Upper lobe of left lung (tissue), 6 donors: Measurements from ENCODE around the gene STK17B. TPM values are rescaled to one million over a fixed set of nuclear protein-coding genes. Genes with fewer than 3 reads are reported as not detected.

Experiments used
- ATAC-seq, 2 donors: fragments of 200-7000 bp; cut with Tn5 transposase; one replicate each; pipeline ENCODE4 v1.9.1; 2022; ENCODE audit warnings: mild to moderate bottlenecking in 2 of 2, moderate library complexity in 2 of 2; ENCODE audit not compliant: low FRiP score in 2 of 2
- DNase-seq, 2 donors: peaks; one replicate each; pipeline ENCODE4 v3.0.0-alpha.2; 2019 to 2020
- H3K27ac ChIP-seq, 4 donors: fragments of 200-600 bp; sonication (generic); one replicate each; pipeline ENCODE4 v1.5.1; 2016 to 2019
- H3K27me3 ChIP-seq, 4 donors: fragments of 200-600 bp; sonication (generic); one replicate each; pipeline ENCODE4 v1.5.1; 2017 to 2019
- H3K36me3 ChIP-seq, 4 donors: fragments of 200-600 bp; sonication (generic); one replicate each; pipeline ENCODE4 v1.5.1; 2016 to 2019
- H3K4me1 ChIP-seq, 4 donors: fragments of 200-600 bp; sonication (generic); one replicate each; pipeline ENCODE4 v1.5.1; 2018 to 2019
- H3K4me3 ChIP-seq, 4 donors: fragments of 200-600 bp; sonication (generic); one replicate each; pipeline ENCODE4 v1.5.1; 2017 to 2019; ENCODE audit warnings: mild to moderate bottlenecking in 2 of 4, moderate library complexity in 1 of 4
- H3K9me3 ChIP-seq, 4 donors: fragments of 200-600 bp; sonication (generic); one replicate each; pipeline ENCODE4 v1.5.1; 2018 to 2019
- EP300 ChIP-seq, 4 donors: sonication (generic); formaldehyde crosslinking; IDR thresholded peaks; one replicate each; pipeline ENCODE4 v1.5.1; 2017; ENCODE audit warnings: antibody characterized with exemption in 4 of 4, control low read depth in 2 of 4
- POLR2A ChIP-seq, 4 donors: fragments of 450-650 bp; IDR thresholded peaks; one replicate each; pipeline ENCODE4 v1.5.1; 2016 to 2017; ENCODE audit warnings: antibody characterized with exemption in 4 of 4, mild to moderate bottlenecking in 2 of 4
- POLR2AphosphoS5 ChIP-seq, 2 donors: sonication (generic); formaldehyde crosslinking; IDR thresholded peaks; one replicate each; pipeline ENCODE4 v1.5.1; 2017; ENCODE audit warnings: antibody characterized with exemption in 2 of 2
- WGBS, 2 donors: methylation state at CpG; one replicate each; pipeline ENCODE4 v1.1.5; 2017 to 2018; 5-methylcytosine and 5-hydroxymethylcytosine counted together
- total RNA-seq, 6 donors: library from RNA; depleted of rRNA in 4 of 6; stranded (reverse); fragments of >200 nt in 4 of 6; gene quantifications; one replicate each; pipeline versions ENCODE4 v1.1.0 to v1.2.1, GENCODE V29; 2016 to 2021
- TF ChIP-seq, protein P1 (sequence below), 6 experiments: fragments of 450-650 bp in 4 of 6; fragments of 200-600 bp in 2 of 6; sonication (generic) in 2 of 6; IDR thresholded peaks; one replicate each; pipeline ENCODE4 v1.5.1; 2016 to 2019; ENCODE audit warnings: antibody characterized with exemption in 6 of 6
- donor health status: DM: no; HTN: no; CAD: no; lungs with moderate emphysema.
- donor health status: DM: no; HTN: yes; CAD: no; lungs with severe emphysema.

STK17B gene
- total RNA-seq, 6 donors from 2014 or later = 19.3 to 120 (median 53.4) TPM

DNA sequence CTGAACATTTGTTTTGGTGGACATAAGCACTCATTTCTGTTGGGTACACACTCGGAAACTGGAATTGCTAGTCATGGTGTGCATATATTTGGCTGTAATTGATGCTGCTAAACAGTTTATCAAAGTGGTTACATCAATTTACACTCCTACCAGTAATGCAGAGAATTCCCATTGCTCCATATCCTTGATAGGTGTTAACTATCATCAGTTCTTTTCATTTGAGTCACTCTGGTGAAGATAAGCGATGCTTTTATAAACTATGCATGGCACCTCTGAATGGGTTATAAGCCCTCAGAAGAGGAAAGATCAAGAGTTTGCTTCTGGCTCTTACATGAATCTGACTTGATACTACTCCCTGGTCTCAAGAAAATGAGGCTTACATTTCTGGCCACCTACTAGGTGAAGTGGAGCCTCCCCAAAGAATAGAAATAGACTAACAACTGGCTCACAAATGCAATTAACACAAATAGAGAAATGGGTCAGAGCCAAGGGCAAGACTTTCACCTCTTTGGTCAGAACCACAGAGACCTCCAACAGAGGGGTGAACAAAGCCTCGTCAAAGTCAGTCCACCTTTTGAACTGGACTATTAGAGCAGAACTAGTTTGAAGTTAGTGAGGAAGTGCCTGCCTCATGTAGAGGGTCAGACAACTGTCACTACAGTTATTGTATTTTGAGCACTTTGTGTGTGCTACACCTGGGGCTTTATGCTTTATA is 15.0 kb upstream of the STK17B start:
- Histone ChIP-seq H3K36me3 (no peaks in the 10 kb centered on the region), H3K4me1 (peaks cover 0 to 7% (median 3%) of the 10 kb centered on the region in 4 donors), H3K9me3 (no peaks in the 10 kb centered on the region), H3K4me3 (no peak overlapping the region), H3K27me3 (no peaks in the 10 kb centered on the region), H3K27ac (no peak overlapping the region)
- DNase-seq (no peak), ATAC-seq (no peak)
- TF ChIP-seq, protein P1, sequence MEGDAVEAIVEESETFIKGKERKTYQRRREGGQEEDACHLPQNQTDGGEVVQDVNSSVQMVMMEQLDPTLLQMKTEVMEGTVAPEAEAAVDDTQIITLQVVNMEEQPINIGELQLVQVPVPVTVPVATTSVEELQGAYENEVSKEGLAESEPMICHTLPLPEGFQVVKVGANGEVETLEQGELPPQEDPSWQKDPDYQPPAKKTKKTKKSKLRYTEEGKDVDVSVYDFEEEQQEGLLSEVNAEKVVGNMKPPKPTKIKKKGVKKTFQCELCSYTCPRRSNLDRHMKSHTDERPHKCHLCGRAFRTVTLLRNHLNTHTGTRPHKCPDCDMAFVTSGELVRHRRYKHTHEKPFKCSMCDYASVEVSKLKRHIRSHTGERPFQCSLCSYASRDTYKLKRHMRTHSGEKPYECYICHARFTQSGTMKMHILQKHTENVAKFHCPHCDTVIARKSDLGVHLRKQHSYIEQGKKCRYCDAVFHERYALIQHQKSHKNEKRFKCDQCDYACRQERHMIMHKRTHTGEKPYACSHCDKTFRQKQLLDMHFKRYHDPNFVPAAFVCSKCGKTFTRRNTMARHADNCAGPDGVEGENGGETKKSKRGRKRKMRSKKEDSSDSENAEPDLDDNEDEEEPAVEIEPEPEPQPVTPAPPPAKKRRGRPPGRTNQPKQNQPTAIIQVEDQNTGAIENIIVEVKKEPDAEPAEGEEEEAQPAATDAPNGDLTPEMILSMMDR (IDR thresholded peaks at IDR 0.05) = no peak
- TF ChIP-seq EP300 (IDR thresholded peaks at IDR 0.05) (no peak), POLR2A (IDR thresholded peaks at IDR 0.05) (no peak), POLR2AphosphoS5 (IDR thresholded peaks at IDR 0.05) (no peak)
- 85 to 92% methylated on average over 3 of the region's 3 CpGs for WGBS, 2 donors

DNA sequence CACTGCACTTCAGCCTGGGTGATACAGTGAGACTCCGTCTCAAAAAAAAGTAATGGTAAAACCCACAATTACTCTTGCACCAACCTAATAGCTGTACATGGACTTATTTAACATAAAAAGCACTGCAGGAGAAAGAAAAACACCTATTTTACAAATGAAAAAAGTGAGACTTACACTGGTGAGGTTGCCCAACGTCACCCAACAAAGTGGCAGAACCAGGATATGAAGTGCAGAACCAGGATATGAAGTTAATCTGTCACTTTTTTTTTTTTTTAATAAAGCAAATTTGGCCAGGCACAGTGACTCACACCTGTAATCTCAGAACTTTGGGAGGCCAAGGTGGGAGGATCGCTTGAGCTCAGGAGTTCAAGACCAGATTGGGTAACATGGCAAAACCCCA is 13.5 kb upstream of the STK17B start:
- Histone ChIP-seq H3K4me1 (peaks cover 0 to 7% (median 3%) of the 10 kb centered on the region in 4 donors), H3K36me3 (no peaks in the 10 kb centered on the region), H3K9me3 (no peaks in the 10 kb centered on the region), H3K27me3 (no peaks in the 10 kb centered on the region), H3K27ac (no peak overlapping the region), H3K4me3 (no peak overlapping the region)
- ATAC-seq = no peak
- WGBS, 2 donors = 87 to 96% methylated on average over 3 of the region's 3 CpGs
- DNase-seq = no peak
- TF ChIP-seq, protein P1 (IDR thresholded peaks at IDR 0.05) = no peak
- no peak for TF ChIP-seq POLR2A (IDR thresholded peaks at IDR 0.05)
- no peak for TF ChIP-seq EP300 (IDR thresholded peaks at IDR 0.05)
- TF ChIP-seq POLR2AphosphoS5 (IDR thresholded peaks at IDR 0.05) = no peak

DNA sequence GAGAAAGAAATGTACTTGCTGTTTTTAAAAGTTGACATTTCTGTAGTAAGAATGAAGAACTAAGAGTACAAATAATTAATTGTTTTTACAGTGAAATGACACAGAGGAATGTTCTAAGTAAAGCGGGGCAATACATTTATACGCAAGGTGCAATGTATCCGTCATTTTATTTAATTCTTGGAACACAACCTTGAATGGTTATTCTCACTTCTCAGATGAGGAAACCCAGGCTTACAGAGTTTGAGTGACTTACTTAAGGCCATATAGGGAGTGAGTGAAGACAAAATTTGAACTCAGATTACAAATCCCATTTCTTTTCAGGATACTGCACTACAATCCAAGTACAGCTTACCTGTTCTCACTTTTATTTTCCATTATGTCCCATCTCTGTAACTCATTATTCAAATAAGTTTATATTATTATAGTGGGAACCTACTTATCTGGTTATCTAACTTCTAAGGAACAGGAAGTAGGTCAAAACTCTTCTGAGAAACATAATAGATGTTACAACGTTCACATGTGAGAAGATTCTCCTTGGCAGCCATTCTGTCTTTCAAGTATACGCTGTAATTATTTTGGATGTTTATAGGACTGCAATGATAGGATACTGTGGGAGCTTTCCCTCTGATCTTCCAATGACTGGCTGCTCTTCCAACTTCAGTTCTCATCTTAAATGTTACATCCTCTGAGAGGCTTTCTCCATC is 12.3 kb upstream of the STK17B start:
- WGBS, 2 donors = 67 to 70% methylated on average over 5 of the region's 5 CpGs
- Histone ChIP-seq H3K4me3 (no peak overlapping the region), H3K9me3 (no peaks in the 10 kb centered on the region), H3K36me3 (no peaks in the 10 kb centered on the region), H3K27ac (peak overlapping the region in 1 of 4 donors; percentile 55), H3K27me3 (no peaks in the 10 kb centered on the region), H3K4me1 (peaks cover 0 to 7% (median 3%) of the 10 kb centered on the region in 4 donors)
- ATAC-seq (no peak), DNase-seq (no peak)
- TF ChIP-seq, protein P1 (IDR thresholded peaks at IDR 0.05) = no peak
- TF ChIP-seq POLR2AphosphoS5 (IDR thresholded peaks at IDR 0.05) (no peak), EP300 (IDR thresholded peaks at IDR 0.05) (no peak), POLR2A (IDR thresholded peaks at IDR 0.05) (no peak)

DNA sequence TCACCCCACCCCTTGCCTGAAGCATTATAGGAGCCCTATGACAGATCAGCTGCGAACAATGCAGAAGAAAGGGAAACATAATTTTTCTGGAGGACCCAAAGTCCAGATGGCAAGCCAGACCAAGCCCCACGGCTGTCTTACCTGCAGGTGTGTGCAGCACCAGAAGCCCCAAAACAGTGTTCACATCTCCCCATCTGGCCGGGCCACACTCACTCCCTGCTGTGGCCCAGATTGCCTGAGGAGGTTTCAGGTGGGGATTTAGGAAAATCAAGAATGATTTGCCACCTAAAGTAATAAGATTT is 11.7 kb upstream of the STK17B start:
- Histone ChIP-seq H3K9me3 (no peaks in the 10 kb centered on the region), H3K27me3 (no peaks in the 10 kb centered on the region), H3K27ac (peak overlapping the region in 2 of 4 donors; percentile 55 to 57), H3K4me3 (no peak overlapping the region), H3K36me3 (no peaks in the 10 kb centered on the region), H3K4me1 (peaks cover 0 to 7% (median 3%) of the 10 kb centered on the region in 4 donors)
- DNase-seq (no peak), ATAC-seq (no peak)
- no peak for TF ChIP-seq POLR2AphosphoS5 (IDR thresholded peaks at IDR 0.05)
- WGBS, 2 donors = 86 to 88% methylated on average over 3 of the region's 3 CpGs

DNA sequence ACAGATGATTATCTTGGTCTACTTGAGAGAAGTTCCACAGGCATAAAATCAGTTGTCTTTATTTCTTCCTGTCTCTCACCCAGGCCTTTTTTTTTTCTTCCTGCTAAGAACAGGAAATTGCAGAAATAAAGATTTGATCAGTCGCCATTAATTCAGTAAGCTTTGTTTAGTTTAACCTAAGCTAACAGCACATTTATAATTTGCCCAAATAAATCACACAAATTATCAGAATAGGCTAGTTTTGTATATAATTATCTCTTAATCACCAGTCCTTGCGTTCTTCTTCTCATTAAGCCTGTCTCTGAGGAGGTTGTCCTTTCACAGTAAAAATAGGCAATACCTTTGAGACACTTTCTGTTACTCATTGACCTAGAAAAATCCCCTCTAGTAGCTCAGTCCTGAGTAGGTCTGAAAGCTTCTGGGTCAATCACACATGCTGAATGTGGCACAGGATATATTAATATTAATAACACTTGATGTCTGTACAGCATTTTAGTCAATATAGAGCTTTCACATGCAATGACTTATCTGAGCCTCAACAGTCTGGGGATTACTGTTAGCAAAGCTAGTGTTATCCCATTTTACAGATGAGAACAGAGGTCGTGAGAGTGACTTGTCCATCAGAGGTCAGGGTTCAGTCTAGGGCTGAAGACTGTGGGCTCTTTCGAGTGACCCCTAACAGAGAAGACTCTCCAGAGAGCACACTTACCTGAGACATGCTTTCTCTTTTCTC is 11.2 kb upstream of the STK17B start:
- 52 to 63% methylated on average over 4 of the region's 4 CpGs for WGBS, 2 donors
- no peaks in the 10 kb centered on the region for H3K27me3 ChIP-seq
- H3K36me3 ChIP-seq = no peaks in the 10 kb centered on the region
- no peak for TF ChIP-seq EP300 (IDR thresholded peaks at IDR 0.05)
- TF ChIP-seq POLR2AphosphoS5 (IDR thresholded peaks at IDR 0.05) = no peak
- no peak for TF ChIP-seq POLR2A (IDR thresholded peaks at IDR 0.05)
- TF ChIP-seq, protein P1 (IDR thresholded peaks at IDR 0.05) = no peak
- no peaks in the 10 kb centered on the region for H3K9me3 ChIP-seq
- peak overlapping the region in 2 of 4 donors; percentile 55 to 57 for H3K27ac ChIP-seq
- no peak overlapping the region for H3K4me3 ChIP-seq
- H3K4me1 ChIP-seq = peaks cover 0 to 7% (median 3%) of the 10 kb centered on the region in 4 donors
- ATAC-seq (no peak), DNase-seq (no peak)
